ENCODE measurements around the gene SVIL. TPM values are rescaled to one million over a fixed set of nuclear protein-coding genes. Genes with fewer than 3 reads are reported as not detected.
"Not testable (repeated sequence)": the region's sequence is repeated elsewhere in the genome, so short reads cannot be mapped to it uniquely, and the experiment has no call there.

SVIL gene
- total RNA-seq, 1 donor: 7.8 TPM

DNA sequence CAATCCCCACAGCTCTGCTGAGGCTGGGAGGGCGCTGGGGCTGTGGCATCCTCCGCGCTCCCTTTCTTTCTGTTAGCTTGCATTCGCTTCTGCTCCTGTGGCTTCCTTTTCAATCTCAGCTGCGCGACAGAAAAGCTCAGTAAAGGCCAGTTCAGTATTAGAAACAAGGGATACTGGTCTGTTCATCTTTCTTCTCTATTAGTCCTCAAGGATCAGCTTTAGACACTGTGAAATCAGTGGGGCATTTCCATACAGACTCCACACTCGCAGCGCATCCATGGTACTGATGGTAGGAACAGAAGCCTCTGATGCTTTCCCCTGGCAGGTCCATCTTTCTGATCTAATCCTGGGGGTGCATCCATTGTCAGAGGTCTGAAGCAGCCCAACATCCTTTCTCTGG is 182.2 kb downstream of the SVIL start:
- TF ChIP-seq, protein P1, sequence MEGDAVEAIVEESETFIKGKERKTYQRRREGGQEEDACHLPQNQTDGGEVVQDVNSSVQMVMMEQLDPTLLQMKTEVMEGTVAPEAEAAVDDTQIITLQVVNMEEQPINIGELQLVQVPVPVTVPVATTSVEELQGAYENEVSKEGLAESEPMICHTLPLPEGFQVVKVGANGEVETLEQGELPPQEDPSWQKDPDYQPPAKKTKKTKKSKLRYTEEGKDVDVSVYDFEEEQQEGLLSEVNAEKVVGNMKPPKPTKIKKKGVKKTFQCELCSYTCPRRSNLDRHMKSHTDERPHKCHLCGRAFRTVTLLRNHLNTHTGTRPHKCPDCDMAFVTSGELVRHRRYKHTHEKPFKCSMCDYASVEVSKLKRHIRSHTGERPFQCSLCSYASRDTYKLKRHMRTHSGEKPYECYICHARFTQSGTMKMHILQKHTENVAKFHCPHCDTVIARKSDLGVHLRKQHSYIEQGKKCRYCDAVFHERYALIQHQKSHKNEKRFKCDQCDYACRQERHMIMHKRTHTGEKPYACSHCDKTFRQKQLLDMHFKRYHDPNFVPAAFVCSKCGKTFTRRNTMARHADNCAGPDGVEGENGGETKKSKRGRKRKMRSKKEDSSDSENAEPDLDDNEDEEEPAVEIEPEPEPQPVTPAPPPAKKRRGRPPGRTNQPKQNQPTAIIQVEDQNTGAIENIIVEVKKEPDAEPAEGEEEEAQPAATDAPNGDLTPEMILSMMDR (IDR thresholded peaks at IDR 0.05; ENCODE audit: insufficient read depth, low read depth, low read length): no peak
- H3K4me3 ChIP-seq (ENCODE audit: low read depth, low read length): no peak overlapping the region
- DNase-seq (ENCODE audit: low read depth): no peak

DNA sequence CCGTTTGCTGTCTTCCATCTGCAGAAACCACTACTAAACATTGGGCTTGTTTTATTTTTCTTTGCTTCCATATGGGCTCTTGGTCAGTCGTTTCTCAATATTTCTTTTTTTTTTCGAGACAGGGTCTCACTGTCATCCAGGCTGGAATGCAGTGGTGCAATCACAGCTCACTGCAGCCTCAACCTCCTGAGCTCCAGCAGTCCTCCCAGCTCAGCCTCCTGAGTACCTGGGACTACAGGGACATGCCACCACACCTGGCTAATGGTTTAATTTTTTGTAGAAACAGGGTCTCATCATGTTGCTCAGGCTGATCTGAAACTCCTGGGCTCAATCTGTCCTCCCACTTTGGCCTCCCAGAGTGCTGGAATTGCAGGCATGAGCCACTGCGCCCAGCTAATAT is 182.8 kb downstream of the SVIL start:
- TF ChIP-seq, protein P1 (IDR thresholded peaks at IDR 0.05; ENCODE audit: insufficient read depth, low read depth, low read length): no peak
- DNase-seq (ENCODE audit: low read depth): no peak
- no peak overlapping the region for H3K4me3 ChIP-seq (ENCODE audit: low read depth, low read length)

DNA sequence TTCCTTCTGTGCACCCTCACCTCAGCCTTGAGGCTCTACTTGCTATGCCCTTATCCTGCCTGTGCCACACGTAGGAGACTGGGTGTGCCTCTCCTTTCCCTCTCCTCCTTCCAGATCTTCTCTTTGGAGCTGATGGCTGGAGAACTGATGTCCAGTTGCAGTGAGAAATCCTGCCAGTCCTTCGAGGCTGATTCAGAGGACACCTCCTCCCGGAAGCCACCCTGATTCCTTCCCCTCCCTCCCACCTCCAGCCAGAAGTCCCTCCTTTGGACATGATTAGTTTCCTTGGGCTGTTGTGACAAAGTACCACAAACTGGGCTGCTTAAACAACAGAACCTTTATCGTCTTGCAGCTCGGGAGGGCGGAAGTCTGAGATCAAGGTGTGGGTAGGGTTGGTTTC is 184.4 kb downstream of the SVIL start:
- TF ChIP-seq, protein P1 (IDR thresholded peaks at IDR 0.05; ENCODE audit: insufficient read depth, low read depth, low read length): no peak
- DNase-seq (ENCODE audit: low read depth): no peak
- H3K4me3 ChIP-seq (ENCODE audit: low read depth, low read length): no peak overlapping the region

DNA sequence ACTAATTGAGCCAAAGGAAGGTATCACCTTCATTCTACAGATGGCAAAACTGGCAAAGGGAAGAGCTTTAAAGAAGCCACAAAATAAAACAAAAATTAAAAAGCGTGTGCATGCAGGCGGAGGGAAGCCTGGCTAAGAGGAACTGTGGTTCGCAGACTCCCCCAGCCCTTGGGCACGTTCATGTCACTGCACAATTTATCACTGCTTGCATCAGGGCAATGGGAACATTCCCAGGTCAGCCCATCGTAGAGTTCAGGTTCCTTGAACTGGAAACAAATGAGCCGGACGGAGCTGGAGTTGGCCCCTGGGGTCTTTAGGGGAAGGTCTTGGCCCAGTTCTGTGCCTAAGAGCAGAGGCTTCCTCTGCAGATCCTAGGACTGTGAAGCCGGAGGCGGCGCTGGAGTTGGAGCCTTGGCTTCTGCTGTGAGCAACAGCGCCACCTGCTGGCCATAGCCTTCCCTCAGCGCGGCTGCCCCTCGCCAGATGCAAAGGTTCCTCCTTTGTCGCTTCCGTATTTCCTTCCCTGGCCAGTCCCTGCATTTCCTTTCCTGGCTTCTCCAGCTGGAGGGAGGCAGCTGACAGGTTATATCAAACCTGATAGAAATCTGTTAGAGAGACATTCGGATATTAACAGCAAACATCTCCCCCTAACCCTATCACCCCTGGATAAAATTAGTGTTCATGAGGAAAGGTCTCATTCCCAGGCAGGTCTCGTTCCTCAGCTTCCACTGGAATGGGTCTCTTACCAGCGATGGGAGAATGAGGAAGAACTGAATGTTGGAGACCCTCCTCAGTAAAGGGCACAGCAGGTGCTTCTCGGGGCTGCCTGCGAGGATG is 185.8 kb downstream of the SVIL start:
- H3K4me3 ChIP-seq (ENCODE audit: low read depth, low read length): not testable (repeated sequence)
- TF ChIP-seq, protein P1 (IDR thresholded peaks at IDR 0.05; ENCODE audit: insufficient read depth, low read depth, low read length): peak; percentile 69
- DNase-seq (ENCODE audit: low read depth): peak; percentile 77

DNA sequence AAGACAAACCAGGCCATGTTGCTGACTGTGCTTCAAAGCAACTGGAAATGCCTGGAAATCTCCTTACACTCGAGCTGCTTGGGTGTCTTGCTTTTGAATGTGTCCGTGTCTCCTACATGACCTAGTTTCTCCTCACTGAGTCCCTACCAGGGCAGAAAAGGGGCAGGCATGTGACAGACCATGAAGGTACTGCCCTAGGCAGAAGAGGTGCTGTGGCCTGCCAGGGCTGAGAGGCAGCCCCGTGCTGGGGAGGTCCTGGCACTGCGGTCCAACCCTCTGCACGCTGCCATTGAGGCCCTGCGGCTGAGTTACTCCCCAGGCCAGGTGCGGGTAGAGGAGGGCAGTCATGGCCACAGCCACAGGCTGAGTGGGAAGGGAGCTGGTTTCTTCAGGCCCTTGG is 186.6 kb downstream of the SVIL start:
- no peak for DNase-seq (ENCODE audit: low read depth)
- TF ChIP-seq, protein P1 (IDR thresholded peaks at IDR 0.05; ENCODE audit: insufficient read depth, low read depth, low read length): no peak
- no peak overlapping the region for H3K4me3 ChIP-seq (ENCODE audit: low read depth, low read length)

DNA sequence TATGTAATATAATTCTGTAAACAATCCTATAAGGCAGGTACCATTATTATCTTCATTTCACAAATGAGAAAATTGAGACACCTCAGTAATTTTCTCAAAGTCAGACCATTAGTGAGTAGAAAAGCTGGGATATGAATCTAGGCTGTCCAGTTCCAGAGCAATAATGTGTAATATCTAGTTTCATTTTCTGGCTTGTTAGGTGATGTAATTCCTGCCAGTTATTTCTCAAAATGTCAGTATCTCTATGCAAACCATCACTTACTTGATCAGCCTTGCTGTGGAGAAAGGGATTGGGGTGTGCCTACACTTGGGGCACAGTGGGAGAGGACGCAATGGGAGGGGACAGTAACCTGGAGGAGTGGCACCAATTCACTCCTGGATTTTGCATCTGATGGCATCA is 188.4 kb downstream of the SVIL start:
- no peak overlapping the region for H3K4me3 ChIP-seq (ENCODE audit: low read depth, low read length)
- TF ChIP-seq, protein P1 (IDR thresholded peaks at IDR 0.05; ENCODE audit: insufficient read depth, low read depth, low read length): no peak
- peak; percentile 45 for DNase-seq (ENCODE audit: low read depth)

Measured in fibroblast of villous mesenchyme (primary cell).